ENCODE data around the gene HSPBP1.

DNA sequence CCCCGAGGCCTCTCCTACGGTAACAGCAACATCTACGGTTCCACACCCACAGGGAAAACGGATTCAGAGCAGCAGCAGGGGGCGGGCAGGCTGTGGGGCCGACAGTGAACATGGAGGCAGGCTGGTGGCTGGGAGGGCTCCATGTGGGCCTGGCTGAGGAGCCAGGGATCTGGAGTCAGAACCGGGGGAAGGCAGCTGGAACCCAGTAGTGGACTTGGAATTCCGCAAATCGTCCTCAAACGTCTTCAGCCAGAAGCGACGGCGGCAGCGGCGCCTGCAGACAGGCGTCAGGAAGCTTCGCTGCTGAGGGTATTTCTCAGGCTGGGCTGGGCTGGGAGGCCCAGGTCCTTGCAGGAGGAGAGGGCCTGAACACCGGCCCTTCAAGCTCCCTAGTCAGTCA is 53.1 kb downstream of the HSPBP1 start:
- TF ChIP-seq POLR2A (IDR thresholded peaks at IDR 0.05) = no peak
- TF ChIP-seq, protein P1, sequence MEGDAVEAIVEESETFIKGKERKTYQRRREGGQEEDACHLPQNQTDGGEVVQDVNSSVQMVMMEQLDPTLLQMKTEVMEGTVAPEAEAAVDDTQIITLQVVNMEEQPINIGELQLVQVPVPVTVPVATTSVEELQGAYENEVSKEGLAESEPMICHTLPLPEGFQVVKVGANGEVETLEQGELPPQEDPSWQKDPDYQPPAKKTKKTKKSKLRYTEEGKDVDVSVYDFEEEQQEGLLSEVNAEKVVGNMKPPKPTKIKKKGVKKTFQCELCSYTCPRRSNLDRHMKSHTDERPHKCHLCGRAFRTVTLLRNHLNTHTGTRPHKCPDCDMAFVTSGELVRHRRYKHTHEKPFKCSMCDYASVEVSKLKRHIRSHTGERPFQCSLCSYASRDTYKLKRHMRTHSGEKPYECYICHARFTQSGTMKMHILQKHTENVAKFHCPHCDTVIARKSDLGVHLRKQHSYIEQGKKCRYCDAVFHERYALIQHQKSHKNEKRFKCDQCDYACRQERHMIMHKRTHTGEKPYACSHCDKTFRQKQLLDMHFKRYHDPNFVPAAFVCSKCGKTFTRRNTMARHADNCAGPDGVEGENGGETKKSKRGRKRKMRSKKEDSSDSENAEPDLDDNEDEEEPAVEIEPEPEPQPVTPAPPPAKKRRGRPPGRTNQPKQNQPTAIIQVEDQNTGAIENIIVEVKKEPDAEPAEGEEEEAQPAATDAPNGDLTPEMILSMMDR (IDR thresholded peaks at IDR 0.05 in 4 of 5, conservative IDR thresholded peaks at IDR 0.05 in 1 of 5) = no peak
